HK-2 (cell line): ENCODE data around the gene FOSL1.
A peak's percentile ranks its signal among the peaks of the same experiment; 100 is the strongest.

Source experiments
- DNase-seq: peaks from one replicate; pipeline ENCODE4 v3.0.0-alpha.2; 2018; ENCODE audit not compliant: unreplicated experiment

The FOSL1 gene

GRCh38 chr11:65882120-65883057 lies 17.8 kb downstream of the FOSL1 start:
- DNase-seq, result no peak

DNA sequence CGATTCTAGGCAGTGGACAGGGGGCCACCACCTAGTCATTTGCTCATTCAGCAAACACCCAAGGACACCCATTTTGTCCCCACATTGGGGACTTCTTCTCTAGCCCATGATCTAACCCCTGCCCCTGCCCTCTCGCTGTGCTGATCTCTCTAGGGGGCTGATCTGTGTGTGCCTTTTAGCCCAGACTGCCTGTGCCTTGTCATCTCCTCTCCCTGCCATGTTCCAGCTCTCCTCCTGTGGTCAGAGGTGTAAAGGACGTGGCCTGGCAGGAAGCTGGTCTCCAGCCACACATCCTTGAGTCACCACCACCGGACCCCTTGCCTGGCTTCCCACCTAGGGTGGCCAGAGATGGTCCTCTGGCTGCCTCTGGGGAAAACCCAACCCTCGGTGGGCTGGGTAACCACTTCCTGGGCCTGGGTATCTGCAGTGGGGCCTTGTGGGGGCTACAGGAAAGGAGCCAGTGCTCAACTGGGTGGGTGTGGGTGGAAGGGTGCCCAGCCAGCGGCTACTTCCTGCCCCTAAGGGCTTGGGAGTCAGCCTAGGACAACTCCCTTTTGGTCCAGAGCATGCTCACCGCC lies 19.3 kb downstream of the FOSL1 start:
- DNase-seq, result no peak

- no peak for DNase-seq
These were observed 20.2 kb downstream of the FOSL1 start for GRCh38 chr11:65880027-65880426.

DNA sequence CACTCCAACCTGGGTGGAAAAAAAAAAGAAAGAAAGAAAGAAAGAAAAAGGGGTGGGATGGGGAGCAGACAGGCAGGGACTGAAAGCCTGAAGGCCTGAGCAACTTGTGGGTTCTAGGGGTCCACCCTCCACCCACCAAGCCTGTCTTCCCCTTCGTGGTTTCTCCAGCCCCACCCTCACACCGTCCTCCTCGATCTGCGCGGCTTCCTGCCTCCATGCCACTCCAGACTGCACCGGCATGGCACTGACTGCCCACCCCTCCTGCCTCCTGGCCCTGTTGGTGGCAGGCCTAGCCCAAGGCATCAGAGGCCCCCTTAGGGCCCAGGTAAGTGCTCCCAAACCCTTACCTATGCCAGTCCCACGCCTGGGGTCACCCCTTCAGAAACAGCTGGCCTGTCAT lies 20.6 kb downstream of the FOSL1 start, which contains the start of gene CTSW:
CTSW (plus strand) TSS at position 221 of the 400 bp plus-strand sequence; CDS start at position 239, 18 bp downstream.
- DNase-seq, result no peak

DNA sequence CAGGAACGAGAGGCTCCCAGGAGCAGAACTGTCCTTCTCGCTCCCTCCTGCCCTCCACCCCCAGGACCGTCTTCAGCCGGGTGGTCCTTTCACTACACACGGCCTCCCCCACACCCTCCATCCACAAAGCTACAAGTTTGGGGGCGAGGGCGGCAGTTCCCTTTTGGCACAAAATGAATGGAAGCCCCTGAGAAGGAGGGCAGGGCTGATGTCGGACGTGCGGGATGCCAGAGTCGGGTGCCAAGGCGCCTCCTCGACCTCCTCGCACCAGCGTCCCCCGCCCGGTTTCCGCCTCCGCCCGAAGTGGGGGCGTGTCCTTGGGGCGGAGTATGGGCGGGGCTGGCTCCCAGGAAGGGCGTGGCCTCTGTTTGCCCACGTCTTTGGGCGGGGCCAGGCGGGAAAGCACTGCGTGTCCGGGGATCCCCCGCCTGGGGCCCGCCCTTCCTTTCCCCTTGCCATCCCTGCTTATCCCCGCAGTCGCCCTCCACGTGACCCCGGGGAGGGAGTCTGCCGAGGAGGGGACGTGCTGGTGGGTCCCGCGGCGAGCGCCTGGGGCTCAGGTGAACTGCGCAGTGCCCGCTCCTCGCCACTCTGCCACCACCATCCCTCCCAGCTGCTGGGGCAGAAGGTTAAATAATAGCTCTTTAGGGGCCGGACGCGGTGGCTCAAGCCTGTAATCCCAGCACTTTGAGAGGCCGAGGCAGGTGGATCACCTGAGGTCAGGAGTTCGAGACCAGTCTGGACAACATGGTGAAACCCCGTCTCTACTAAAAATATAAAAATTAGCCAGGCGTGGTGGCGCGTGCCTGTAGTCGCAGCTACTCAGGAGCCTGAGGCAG lies 26.7 kb downstream of the FOSL1 start:
- DNase-seq, result peak; percentile 91

- no peak for DNase-seq
These were observed 27.4 kb downstream of the FOSL1 start, which contains the start of gene EFEMP2 for GRCh38 chr11:65872586-65873317. TSS of gene EFEMP2 (minus strand) at chr11:65872800. CDS start at chr11:65872354, 446 bp downstream.

- no peak for DNase-seq
These were observed 28.2 kb downstream of the FOSL1 start for GRCh38 chr11:65871811-65872548.

GRCh38 chr11:65870706-65871681 lies 29.2 kb downstream of the FOSL1 start:
- DNase-seq, result no peak

- no peak for DNase-seq
These were observed 29.9 kb downstream of the FOSL1 start for GRCh38 chr11:65870307-65870658.

DNA sequence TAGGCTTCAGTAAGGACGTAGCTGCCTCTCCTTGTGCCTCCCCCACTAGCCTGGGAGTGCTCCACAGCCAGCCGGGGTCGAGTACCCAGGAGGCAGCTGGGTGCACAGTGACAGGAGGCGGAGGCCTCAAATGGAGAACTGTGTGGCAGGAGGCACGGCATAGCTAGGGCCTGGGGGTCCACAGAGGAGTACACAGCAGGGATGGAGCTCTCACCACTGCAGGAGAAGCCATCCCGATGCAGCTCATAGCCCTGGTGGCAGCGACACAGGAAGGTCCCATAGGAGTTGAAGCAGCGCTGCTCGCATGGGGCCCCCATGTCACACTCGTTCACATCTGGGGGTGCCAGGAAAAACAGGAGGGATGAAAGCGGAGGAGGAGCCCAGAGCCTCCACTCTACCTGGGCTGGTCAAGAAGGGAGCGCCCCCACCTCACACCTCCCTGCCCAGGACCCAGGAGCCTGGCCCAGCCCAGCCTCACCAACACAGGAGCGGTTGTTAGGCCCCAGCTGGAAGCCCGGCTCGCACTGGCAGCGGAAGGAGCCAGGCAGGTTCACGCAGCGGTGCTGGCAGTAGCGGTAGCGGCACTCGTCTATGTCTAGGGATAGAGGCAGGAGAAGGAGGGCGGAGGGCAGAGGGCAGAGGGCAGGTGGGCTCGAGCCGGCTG lies 30.4 kb downstream of the FOSL1 start:
- DNase-seq, result no peak

GRCh38 chr11:65868907-65869306 lies 31.3 kb downstream of the FOSL1 start:
- DNase-seq, result no peak

- DNase-seq, result no peak
These were observed 32.0 kb downstream of the FOSL1 start for GRCh38 chr11:65868076-65868667.

DNA sequence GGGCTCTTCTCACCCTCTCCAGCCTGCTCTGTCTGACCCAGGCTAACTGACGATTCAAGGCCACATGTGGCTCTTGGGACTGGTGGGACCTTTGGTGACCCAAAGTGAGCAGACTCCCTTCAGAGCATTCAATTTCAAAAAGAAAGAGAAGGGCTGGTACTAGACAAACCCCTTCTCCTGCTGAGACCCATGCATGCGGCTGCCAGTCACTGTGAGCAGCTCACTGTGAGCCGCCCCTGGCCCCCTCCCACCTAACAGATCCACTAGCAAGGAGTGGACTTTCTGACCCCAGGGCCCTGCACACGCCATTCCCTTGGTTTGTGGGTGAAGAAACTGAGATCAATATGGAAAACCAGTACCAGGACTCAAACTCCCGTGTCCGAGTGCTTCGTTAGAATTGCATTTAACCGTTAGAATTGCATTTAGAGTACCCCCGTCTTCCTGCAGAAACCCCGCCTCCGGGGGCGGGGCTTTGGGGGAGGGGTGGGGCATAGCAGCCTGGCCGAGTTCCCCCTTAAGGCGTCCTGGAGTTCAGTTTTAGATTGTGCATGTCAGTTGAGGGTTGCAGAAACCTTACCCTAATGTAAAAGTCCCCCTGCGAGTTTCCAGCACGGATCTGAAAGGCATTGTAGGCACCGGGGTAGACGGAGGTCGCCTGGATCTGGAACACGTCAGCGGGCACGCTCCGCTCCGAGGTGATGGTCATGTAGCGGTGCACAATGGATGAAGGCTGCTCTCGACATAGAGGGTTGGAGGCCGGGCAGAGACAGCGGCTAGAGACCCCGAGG lies 32.7 kb downstream of the FOSL1 start:
- DNase-seq, result no peak

- no peak for DNase-seq
These were observed 33.5 kb downstream of the FOSL1 start for GRCh38 chr11:65866509-65867283.

GRCh38 chr11:65865550-65866172 lies 34.5 kb downstream of the FOSL1 start:
- no peak for DNase-seq

DNA sequence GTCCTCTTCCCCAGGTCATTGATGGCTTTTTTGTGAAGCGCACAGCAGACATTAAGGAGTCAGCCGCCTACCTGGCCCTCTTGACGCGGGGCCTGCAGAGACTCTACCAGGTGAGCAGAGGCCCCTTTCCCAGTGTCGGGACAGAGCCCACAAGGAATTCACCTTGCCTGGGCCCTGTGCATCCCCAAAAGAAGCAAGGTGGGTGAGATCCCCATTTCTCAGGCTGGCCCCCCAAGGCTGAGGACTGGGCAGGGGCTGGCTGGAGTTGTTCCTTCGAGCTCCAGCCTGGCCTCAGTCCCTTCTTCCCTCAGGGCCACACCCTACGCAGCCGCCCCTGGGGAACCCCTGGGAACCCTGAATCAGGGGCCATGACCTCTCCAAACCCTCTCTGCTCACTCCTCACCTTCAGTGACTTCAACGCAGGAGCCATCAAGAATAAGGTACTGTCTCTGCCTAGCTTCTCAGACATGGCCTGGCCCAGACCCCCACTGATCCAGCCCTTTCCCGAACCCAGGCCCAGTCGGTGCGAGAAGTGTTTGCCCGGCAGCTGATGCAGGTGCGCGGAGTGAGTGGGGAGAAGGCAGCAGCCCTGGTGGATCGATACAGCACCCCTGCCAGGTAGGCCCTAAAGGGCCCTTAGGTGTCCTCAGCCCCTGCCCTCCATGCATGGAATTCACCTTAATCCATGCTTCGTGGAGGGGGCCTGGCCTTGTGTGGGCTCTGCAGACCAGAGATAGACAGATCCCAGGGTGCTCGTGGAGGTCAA lies 35.3 kb downstream of the FOSL1 start:
- no peak for DNase-seq
